SK-N-SH (cell line): ENCODE data around the gene BMAL1. TPM values are rescaled to one million over a fixed set of nuclear protein-coding genes. Genes with fewer than 3 reads are reported as not detected.

Experiments
- CTCF ChIA-PET: fragments of 300-600, 350-600 bp; formaldehyde crosslinking; extraction: SDS; loops from one replicate; lab custom pipeline; 2021; lab: Yijun Ruan, JAX
- POLR2A ChIA-PET: fragments of 350-600 bp; sonication (Branson Sonifier 250); formaldehyde crosslinking; extraction: SDS; loops from one replicate; lab custom pipeline; 2020; ENCODE audit warnings: antibody characterized with exemption, inconsistent platforms; lab: Yijun Ruan, JAX
- DNase-seq: peaks from one replicate; pipeline ENCODE4 v3.0.0; 2012
- H2AFZ ChIP-seq: fragments of 200-600 bp; sonication (generic); 2 replicates; pipeline ENCODE4 v1.8.1; 2016; ENCODE audit warnings: antibody characterized with exemption, mild to moderate bottlenecking, low read depth
- H3F3A ChIP-seq: fragments of 200-600 bp; sonication (generic); replicated peaks from 2 replicates; pipeline ENCODE3; 2016; ENCODE audit warnings: antibody characterized with exemption, mild to moderate bottlenecking; ENCODE audit not compliant: insufficient read depth
- H3K27ac ChIP-seq, 2 experiments: fragments of 200-500 bp in 1 of 2; fragments of 200-600 bp in 1 of 2; sonication (Bioruptor generic) in 1 of 2; sonication (generic), shearing (Covaris generic) in 1 of 2; 2 replicates each; pipeline versions ENCODE4 v1.5.1 to v1.6.1; 2014 to 2016; ENCODE audit warnings: low read depth in 2 of 2, inconsistent platforms in 1 of 2, low read length in 1 of 2, mild to moderate bottlenecking in 1 of 2, mixed read lengths in 1 of 2
- H3K27me3 ChIP-seq: fragments of 200-600 bp; sonication (generic), shearing (Covaris generic); 2 replicates; pipeline ENCODE4 v1.6.1; 2016; ENCODE audit warnings: mixed run types; ENCODE audit not compliant: insufficient read depth
- H3K36me3 ChIP-seq, 2 experiments: fragments of 200-500 bp in 1 of 2; fragments of 200-600 bp in 1 of 2; sonication (Bioruptor generic) in 1 of 2; sonication (generic) in 1 of 2; replicated peaks in 1 of 2; 2 replicates each; pipeline versions ENCODE3 to v1.5.1; 2014 to 2016; ENCODE audit warnings: low read length in 1 of 2, mild to moderate bottlenecking in 1 of 2; ENCODE audit not compliant: insufficient read depth in 2 of 2, control insufficient read depth in 1 of 2
- H3K4me1 ChIP-seq, 2 experiments: fragments of 200-500 bp in 1 of 2; fragments of 200-600 bp in 1 of 2; sonication (Bioruptor generic) in 1 of 2; sonication (generic), shearing (Covaris generic) in 1 of 2; 2 replicates each; pipeline versions ENCODE4 v1.5.1 to v1.6.1; 2014 to 2016; ENCODE audit warnings: low read depth in 1 of 2, low read length in 1 of 2, mixed run types in 1 of 2; ENCODE audit not compliant: insufficient read depth in 2 of 2, control insufficient read depth in 1 of 2
- H3K4me2 ChIP-seq: fragments of 200-600 bp; sonication (generic), shearing (Covaris generic); 2 replicates; pipeline ENCODE4 v1.6.1; 2017; ENCODE audit warnings: mixed run types
- H3K4me3 ChIP-seq, 2 experiments: fragments of 200-500 bp in 1 of 2; fragments of 200-600 bp in 1 of 2; sonication (Bioruptor generic) in 1 of 2; sonication (generic), shearing (Covaris generic) in 1 of 2; 2 replicates each; pipeline versions ENCODE4 v1.5.1 to v1.8.1; 2014 to 2016; ENCODE audit warnings: low read depth in 2 of 2, inconsistent platforms in 1 of 2, low read length in 1 of 2, mild to moderate bottlenecking in 1 of 2, mixed read lengths in 1 of 2, moderate library complexity in 1 of 2
- H3K79me2 ChIP-seq: fragments of 200-600 bp; sonication (generic); 2 replicates; pipeline ENCODE4 v1.8.1; 2017; ENCODE audit warnings: mild to moderate bottlenecking; ENCODE audit not compliant: insufficient read depth
- H3K9ac ChIP-seq: fragments of 200-600 bp; sonication (generic); 2 replicates; pipeline ENCODE4 v1.6.1; 2017; ENCODE audit warnings: mixed run types
- H3K9me2 ChIP-seq: fragments of 200-600 bp; sonication (generic); 2 replicates; pipeline ENCODE4 v1.6.1; 2017; ENCODE audit warnings: mixed run types
- H3K9me3 ChIP-seq: fragments of 200-600 bp; sonication (generic); 2 replicates; pipeline ENCODE4 v1.6.1; 2017; ENCODE audit warnings: mixed run types, mild to moderate bottlenecking, moderate library complexity
- H4K20me1 ChIP-seq: fragments of 200-600 bp; sonication (generic); 2 replicates; pipeline ENCODE4 v1.6.1; 2017; ENCODE audit warnings: mild to moderate bottlenecking, mixed run types; ENCODE audit not compliant: insufficient read depth
- EP300 ChIP-seq, 2 experiments: IDR thresholded peaks; 2 replicates each; pipeline versions ENCODE4 v1.4.0 to v1.6.1; 2012; ENCODE audit warnings: borderline replicate concordance in 1 of 2, low read depth in 1 of 2, low read length in 1 of 2
- EZH2phosphoT487 ChIP-seq: fragments of 200-600 bp; sonication (generic); IDR thresholded peaks from 2 replicates; pipeline ENCODE4 v1.6.1; 2017; ENCODE audit warnings: low read depth, mixed run types, mild to moderate bottlenecking, antibody characterized with exemption, moderate library complexity, borderline replicate concordance
- FOSL2 ChIP-seq: IDR thresholded peaks from 2 replicates; pipeline ENCODE4 v1.4.0; 2012; ENCODE audit warnings: low read depth, mild to moderate bottlenecking, moderate library complexity, borderline replicate concordance
- FOXM1 ChIP-seq: IDR thresholded peaks from 2 replicates; pipeline ENCODE4 v1.4.0; 2012; ENCODE audit warnings: low read depth, mild to moderate bottlenecking
- MEF2A ChIP-seq: IDR thresholded peaks from 2 replicates; pipeline ENCODE4 v1.4.0; 2012; ENCODE audit warnings: low read depth, borderline replicate concordance
- MXI1 ChIP-seq: IDR thresholded peaks from 2 replicates; pipeline ENCODE4 v1.6.1; 2012; ENCODE audit warnings: mild to moderate bottlenecking, low read depth, low read length, improper control_type of control experiment
- NFIC ChIP-seq: IDR thresholded peaks from 2 replicates; pipeline ENCODE4 v1.4.0; 2012; ENCODE audit warnings: borderline replicate concordance
- POLR2AphosphoS5 ChIP-seq: IDR thresholded peaks from 2 replicates; pipeline ENCODE4 v1.6.1; 2012; ENCODE audit warnings: low read depth, low read length
- RCOR1 ChIP-seq: fragments of 150-350 bp; IDR thresholded peaks from 2 replicates; pipeline ENCODE4 v1.6.1; 2017; ENCODE audit warnings: antibody characterized with exemption, low read length
- RFX5 ChIP-seq: IDR thresholded peaks from 2 replicates; pipeline ENCODE4 v1.6.1; 2012; ENCODE audit warnings: mild to moderate bottlenecking, improper control_type of control experiment, low read length
- WGBS: methylation state at CpG from one replicate; pipeline ENCODE4 v1.1.6; 2017; ENCODE audit warnings: low lambda C conversion rate; 5-methylcytosine and 5-hydroxymethylcytosine counted together
- polyA plus RNA-seq, 3 experiments: library from polyadenylated mRNA; depleted of rRNA; stranded (reverse); fragments of >200 nt; gene quantifications; 2 replicates each; pipeline ENCODE4 v1.2.3, GENCODE V29; 2012
- TF ChIP-seq, protein P1 (sequence below): IDR thresholded peaks from 2 replicates; pipeline ENCODE4 v1.6.1; 2012; ENCODE audit warnings: mild to moderate bottlenecking, low read depth, low read length, moderate library complexity

The BMAL1 gene
- polyA plus RNA-seq, 1 of the 3 experiments (the other 2 are of a cell fraction), result 6.5 TPM

DNA sequence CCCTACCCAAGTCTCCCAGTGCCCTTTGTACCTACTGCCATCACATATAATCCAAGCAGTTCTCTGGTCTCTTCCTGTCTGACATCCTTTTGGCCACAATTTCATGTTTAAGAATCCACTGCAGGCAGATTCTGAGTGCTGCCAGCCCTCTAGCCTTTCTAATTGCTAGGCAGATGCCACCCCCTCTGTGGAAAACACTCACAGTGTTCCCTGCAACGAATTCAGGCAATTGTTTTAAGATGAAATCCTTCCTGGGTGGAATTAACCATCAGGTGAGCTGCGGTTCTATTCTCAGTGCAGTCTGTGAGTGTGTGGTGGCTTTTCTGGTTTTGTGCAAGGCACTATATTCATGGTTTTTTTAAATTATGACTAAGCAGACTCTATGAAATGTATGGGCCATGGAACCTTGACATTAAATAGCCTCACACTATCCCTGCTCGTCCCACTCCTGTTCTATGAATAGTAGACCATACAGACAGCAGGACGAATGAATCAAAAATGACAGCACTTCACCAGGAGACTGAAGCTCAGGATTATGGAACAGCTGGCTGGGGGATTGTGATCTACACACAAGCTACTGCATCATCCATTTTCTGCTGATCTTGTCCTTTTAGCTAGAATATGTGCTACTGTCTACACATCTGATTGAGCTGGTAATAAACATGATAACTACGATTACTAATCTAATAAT is 29.8 kb upstream of the BMAL1 start:
- ChIA-PET CTCF (interaction anchor here (1.0 to 4.1 kb wide), 6 partner anchors 9 to 96 kb away, joined by 3 to 17 read pairs (median 5); no protein-coding TSS in a partner anchor), POLR2A (no interaction called here)
- TF ChIP-seq EP300 (IDR thresholded peaks at IDR 0.05; ENCODE audit: borderline replicate concordance in 1 of 2, low read depth in 1 of 2, low read length in 1 of 2) (no peak), NFIC (no peak), RCOR1 (no peak), MEF2A (no peak), FOSL2 (no peak), MXI1 (no peak), RFX5 (no peak), POLR2AphosphoS5 (no peak)
- TF ChIP-seq, protein P1, sequence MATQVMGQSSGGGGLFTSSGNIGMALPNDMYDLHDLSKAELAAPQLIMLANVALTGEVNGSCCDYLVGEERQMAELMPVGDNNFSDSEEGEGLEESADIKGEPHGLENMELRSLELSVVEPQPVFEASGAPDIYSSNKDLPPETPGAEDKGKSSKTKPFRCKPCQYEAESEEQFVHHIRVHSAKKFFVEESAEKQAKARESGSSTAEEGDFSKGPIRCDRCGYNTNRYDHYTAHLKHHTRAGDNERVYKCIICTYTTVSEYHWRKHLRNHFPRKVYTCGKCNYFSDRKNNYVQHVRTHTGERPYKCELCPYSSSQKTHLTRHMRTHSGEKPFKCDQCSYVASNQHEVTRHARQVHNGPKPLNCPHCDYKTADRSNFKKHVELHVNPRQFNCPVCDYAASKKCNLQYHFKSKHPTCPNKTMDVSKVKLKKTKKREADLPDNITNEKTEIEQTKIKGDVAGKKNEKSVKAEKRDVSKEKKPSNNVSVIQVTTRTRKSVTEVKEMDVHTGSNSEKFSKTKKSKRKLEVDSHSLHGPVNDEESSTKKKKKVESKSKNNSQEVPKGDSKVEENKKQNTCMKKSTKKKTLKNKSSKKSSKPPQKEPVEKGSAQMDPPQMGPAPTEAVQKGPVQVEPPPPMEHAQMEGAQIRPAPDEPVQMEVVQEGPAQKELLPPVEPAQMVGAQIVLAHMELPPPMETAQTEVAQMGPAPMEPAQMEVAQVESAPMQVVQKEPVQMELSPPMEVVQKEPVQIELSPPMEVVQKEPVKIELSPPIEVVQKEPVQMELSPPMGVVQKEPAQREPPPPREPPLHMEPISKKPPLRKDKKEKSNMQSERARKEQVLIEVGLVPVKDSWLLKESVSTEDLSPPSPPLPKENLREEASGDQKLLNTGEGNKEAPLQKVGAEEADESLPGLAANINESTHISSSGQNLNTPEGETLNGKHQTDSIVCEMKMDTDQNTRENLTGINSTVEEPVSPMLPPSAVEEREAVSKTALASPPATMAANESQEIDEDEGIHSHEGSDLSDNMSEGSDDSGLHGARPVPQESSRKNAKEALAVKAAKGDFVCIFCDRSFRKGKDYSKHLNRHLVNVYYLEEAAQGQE, result no peak
- no peak overlapping the region for H2AFZ ChIP-seq
- no peaks in the 10 kb centered on the region; a peak in 1 of 4 replicates for H3K4me1 ChIP-seq
- no peak overlapping the region for H3K4me3 ChIP-seq
- H3F3A ChIP-seq, result no peaks in the 10 kb centered on the region
- H3K36me3 ChIP-seq, result no peaks in the 10 kb centered on the region
- H3K4me2 ChIP-seq, result no peak overlapping the region
- 71% methylated on average over 5 of the region's 5 CpGs for WGBS
- H3K79me2 ChIP-seq, result no peaks in the 10 kb centered on the region
- no peaks in the 10 kb centered on the region for H3K9me2 ChIP-seq
- no peaks in the 10 kb centered on the region for H4K20me1 ChIP-seq
- H3K27ac ChIP-seq, result no peak overlapping the region
- DNase-seq, result no peak
- H3K27me3 ChIP-seq, result no peaks in the 10 kb centered on the region
- no peaks in the 10 kb centered on the region for H3K9me3 ChIP-seq
- no peak overlapping the region for H3K9ac ChIP-seq

DNA sequence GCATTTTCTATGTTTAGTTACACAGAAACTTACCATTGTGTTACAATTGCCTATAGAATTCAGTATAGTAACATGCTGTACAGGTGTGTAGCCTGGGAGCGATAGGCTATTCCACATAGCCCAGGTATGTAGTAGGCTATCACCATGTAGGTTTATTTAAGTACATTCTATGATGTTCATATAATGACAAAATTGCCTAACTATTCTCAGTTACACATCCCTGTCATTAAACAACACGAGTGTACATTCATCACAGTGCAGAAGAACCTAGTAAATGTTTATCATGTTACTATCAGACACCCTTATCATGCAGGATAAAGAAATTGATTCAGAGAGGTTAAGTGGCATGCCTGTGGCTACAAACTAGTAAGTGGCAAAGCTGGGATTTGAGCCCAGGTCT is 28.4 kb upstream of the BMAL1 start:
- H3K9me3 ChIP-seq, result no peaks in the 10 kb centered on the region
- H3K4me3 ChIP-seq, result no peak overlapping the region
- 95% methylated on average over 2 of the region's 2 CpGs for WGBS
- H3F3A ChIP-seq, result no peaks in the 10 kb centered on the region
- CTCF ChIA-PET, result interaction anchor here (0.8 to 1.5 kb wide), 4 partner anchors 27 to 94 kb away, joined by 3 to 5 read pairs (median 3); no protein-coding TSS in a partner anchor
- DNase-seq, result no peak
- H3K4me2 ChIP-seq, result no peak overlapping the region
- H2AFZ ChIP-seq, result no peak overlapping the region
- no peaks in the 10 kb centered on the region for H3K9me2 ChIP-seq
- no peaks in the 10 kb centered on the region for H3K79me2 ChIP-seq
- no peaks in the 10 kb centered on the region; a peak in 1 of 4 replicates for H3K4me1 ChIP-seq
- no peak overlapping the region for H3K9ac ChIP-seq
- POLR2A ChIA-PET, result no interaction called here
- H3K27ac ChIP-seq, result no peak overlapping the region
- no peaks in the 10 kb centered on the region for H3K36me3 ChIP-seq
- no peak for TF ChIP-seq EP300 (IDR thresholded peaks at IDR 0.05; ENCODE audit: borderline replicate concordance in 1 of 2, low read depth in 1 of 2, low read length in 1 of 2)
- TF ChIP-seq FOXM1, result no peak
- no peak for TF ChIP-seq EZH2phosphoT487
- TF ChIP-seq, protein P1, result no peak
- H4K20me1 ChIP-seq, result no peaks in the 10 kb centered on the region
- no peaks in the 10 kb centered on the region for H3K27me3 ChIP-seq
